SHP77 treated with DMSO at 0.1 percent for 48 hours (cell line): ENCODE measurements around the gene PRM3.
A peak's percentile ranks its signal among the peaks of the same experiment; 100 is the strongest.

Source experiments
- DNase-seq: peaks from one replicate; lab custom pipeline; 2025; lab: John Stamatoyannopoulos, UW

PRM3 gene, protein sequence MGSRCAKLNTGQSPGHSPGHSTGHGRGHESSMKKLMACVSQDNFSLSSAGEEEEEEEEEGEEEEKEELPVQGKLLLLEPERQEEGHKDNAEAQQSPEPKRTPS

DNA sequence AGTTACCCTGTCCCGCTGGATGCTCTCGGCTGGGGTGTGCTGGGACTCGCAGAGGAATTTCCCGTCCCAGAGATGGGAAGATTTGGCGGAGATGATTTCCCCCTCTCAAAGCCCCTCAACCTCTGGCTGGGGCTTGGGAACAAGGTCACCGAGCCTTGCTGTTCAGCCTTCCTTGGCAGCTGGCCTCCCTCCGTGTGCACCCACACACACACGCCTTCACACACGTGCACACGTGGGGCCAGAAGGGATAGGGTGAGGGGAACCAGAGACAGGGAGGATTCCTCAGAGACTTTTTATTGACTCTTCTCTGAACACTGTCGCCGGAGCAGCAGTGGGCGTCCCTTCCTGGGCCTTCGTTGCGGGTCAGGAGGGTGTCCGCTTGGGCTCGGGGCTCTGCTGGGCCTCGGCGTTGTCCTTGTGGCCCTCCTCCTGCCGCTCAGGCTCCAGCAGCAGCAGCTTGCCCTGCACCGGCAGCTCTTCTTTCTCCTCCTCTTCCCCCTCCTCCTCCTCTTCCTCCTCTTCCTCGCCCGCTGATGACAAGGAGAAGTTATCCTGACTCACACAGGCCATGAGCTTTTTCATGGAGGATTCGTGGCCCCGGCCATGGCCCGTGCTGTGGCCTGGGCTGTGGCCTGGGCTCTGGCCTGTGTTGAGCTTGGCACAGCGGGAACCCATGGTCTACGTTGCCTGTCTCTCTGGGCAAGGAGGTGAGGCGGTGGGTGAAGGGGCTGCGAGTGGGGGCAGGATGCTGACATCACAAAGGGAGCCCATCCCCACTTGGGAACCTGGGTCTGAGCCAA is at the start of gene PRM3:
Gene PRM3, minus strand, starts transcription at position 709 of the 800 bp plus-strand sequence. Its CDS starts 34 bp downstream, at position 675.
- DNase-seq, result no peak

DNA sequence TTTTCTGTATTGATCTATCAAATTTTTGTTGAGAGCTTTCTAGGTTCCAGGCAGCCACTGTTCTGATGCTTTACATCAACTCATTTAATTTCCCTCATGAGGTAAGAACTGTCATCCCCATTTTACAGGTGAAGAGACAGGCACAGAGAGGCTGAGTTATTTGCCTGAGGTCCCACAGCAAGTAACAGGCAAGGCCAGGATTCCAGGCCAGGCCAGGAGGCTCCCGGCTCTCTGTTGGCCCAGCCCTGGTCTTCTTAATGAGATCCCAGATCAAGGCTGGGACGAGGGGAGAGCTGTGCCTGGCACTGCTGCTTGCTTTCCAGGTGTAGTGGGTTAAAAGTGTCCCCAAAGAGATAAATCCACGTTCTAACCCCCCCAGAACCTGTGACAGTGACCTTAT is 49.4 kb upstream of the PRM3 start:
- no peak for DNase-seq

DNA sequence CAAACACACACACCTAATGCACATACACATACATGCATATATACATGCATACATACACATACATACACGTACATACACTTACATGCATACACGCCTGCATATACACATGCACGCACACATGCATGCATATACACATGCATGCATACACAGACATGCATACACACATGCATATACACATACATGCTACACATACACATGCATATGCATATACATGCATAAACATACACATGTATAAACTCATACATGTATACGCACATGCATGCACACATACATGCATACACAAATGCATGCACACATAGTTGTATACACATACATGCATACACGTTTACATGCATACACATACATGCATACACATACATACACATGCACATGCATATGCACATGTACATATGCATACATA is 48.2 kb upstream of the PRM3 start:
- no peak for DNase-seq

GRCh38 chr16:11320170-11320569 is 46.7 kb upstream of the PRM3 start:
- no peak for DNase-seq

- no peak for DNase-seq
These were observed 46.2 kb upstream of the PRM3 start for GRCh38 chr16:11319529-11320146.

GRCh38 chr16:11318817-11319216 is 45.4 kb upstream of the PRM3 start:
- DNase-seq, result no peak

- DNase-seq, result no peak
These were observed 43.0 kb upstream of the PRM3 start for GRCh38 chr16:11316331-11317015.

DNA sequence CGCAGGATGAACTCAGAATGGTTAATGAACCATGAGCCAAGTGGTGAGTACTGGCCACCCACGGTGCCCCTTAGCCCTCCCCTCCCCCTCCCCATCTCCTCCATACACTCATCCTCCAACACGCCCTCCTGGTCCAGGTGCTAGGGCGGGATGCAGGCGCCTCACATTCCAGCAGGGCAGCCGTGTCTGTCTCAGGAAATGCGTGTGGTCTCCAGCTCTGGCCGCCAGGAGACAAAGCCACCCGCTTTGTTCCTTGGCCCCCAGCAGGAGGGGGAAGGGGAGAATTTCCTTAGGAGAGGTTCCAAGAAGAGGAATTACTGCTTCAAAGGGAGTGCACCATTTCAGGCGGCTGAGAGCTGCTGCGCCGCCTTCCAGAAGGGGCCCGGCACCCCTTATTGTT is 42.1 kb upstream of the PRM3 start:
- no peak for DNase-seq

GRCh38 chr16:11314309-11314894 is 41.0 kb upstream of the PRM3 start:
- DNase-seq, result no peak

DNA sequence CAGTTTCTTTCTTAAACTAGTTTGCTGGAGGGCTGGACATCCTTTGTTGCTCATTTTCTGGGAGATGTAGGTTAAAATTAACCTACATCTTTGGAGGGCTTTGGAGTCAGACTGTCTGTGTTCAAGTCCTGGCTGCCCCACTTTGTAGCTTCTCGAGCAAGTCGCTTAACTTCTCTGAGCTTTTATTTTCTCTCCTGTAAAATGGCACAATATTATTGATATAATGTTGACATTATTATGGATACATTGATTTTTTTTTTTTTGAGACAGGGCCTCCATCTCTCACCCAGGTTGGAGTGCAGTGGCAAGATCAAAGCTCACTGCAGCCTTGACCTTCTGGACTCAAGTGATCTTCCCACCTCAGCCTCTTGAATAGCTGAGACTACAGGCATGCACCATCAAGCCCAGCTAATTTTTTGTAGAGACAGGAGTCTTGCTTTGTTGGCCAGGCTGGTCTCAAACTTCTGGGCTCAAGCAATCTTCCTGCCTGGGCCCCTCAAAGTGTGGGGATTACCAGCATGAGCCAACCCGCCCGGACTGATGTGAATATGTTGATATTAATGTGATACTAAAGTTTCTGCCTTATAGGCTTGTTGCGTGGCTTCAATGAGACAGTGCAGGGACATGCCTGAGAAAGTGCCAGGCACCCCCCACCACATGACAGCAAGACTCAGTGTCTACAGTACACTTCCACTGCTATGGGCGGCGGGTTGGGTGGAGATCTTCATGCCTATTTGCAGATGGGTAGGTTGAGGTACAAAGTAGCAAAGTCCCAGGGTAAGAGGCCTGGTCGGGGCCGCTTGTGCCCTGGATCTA is 40.3 kb upstream of the PRM3 start:
- DNase-seq, result no peak

DNA sequence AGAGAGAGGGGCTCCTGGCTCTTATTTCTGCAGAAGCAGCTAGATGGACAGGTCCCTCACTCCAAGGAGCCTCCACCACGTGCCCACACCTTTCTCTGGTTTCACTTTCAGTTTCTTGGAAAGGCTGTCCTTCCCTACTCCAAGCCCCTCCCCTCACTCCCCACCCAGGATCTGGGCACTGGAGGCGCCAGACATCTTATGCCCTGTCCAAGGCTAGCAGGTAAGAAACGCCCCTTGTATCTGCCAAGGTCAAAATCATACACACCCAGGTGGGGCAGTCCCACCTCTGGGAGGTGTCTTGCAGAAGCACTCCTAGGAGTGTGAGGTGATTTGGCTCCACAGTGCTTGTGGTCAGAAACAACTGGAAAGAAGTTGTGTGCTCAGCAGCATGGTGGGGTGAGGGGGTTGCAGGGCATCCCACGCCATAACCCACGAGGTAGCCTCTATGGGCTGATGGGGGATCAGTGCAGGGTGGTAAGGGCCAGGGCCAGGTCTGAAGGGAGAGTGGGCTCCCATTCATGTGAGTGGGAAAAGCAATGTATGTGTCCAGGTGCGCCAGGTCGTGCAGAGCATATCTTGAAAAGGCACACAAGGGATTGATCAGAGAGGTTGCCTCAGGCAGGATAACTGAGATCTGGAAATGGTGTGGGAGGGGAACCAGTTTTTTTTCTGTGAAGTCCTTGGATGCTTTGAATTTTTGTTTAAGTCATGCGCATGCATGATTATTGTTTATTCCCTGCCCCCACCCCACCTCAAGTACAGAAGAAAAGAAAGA is 39.5 kb upstream of the PRM3 start:
- DNase-seq, result no peak

DNA sequence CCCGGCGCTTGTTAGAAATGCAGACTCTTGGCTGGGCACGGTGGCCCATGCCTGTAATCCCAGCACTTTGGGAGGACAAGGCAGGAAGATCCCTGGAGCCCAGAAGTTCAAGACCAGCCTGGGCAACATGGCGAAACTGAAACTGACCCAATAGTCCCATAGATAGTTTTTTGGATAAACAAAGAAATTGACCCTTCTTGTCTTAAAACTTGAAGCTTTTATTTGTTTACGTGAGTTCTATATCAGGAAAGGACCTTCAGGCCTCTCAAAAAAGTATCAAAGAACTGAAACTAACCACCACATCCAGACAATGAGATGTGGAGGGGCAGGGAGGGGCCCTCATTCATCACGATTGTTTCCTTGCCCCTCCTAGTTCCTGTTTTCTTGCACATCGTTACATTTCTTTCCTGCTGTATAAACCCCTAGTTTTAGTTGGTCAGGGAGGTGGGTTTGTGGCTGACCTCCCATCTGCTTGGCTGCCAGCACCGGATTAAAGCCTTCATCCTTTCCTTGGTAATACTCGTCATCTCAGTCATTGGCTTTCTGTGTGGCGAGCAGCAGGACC is 37.6 kb upstream of the PRM3 start:
- no peak for DNase-seq

GRCh38 chr16:11310634-11310977 is 37.2 kb upstream of the PRM3 start:
- DNase-seq, result no peak

- DNase-seq, result no peak
These were observed 36.6 kb upstream of the PRM3 start for GRCh38 chr16:11309895-11310633.

- DNase-seq, result peak; percentile 6
These were observed 35.3 kb upstream of the PRM3 start for GRCh38 chr16:11308493-11309283.

DNA sequence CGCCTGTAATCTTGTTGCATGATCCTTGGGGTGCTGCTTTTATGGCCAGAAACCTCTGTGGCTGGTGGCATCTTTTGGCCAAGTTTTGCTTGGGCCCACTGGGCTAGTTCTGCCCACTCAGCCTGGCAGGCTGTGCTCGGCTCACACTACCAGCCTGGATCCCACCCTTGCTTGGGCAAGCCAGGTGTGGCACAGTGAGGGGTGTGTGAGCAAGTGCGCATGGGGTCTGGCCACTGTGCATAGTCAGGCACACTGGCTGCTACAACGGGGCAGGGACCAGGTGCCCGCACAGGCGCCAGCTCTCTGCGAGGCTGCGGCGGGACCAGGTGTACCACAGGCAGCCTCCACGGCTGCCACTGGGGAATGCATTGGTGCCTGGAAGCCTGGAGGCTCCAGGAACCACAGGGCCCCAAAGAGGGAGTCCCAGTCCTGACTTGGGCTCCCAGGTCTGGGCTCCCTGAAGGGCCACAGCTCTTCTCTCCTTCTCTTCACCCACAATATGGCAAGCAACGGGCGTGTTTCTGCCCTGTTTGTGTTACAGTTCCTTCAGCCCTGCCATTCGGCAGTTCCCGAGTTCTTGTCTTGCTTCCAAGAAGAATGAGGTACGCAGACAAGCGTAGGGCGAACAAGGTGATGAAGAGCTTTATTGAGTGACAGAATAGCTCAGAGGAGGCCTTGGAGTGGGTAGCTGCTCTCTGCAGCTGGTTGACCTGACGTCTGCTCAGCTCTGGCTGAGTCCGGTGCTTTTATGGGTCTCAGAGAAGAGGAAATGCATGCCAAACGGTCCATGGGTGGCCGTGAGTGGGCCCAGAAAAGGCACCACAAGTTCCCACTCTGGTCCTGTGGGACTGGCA is 34.4 kb upstream of the PRM3 start:
- DNase-seq, result no peak

DNA sequence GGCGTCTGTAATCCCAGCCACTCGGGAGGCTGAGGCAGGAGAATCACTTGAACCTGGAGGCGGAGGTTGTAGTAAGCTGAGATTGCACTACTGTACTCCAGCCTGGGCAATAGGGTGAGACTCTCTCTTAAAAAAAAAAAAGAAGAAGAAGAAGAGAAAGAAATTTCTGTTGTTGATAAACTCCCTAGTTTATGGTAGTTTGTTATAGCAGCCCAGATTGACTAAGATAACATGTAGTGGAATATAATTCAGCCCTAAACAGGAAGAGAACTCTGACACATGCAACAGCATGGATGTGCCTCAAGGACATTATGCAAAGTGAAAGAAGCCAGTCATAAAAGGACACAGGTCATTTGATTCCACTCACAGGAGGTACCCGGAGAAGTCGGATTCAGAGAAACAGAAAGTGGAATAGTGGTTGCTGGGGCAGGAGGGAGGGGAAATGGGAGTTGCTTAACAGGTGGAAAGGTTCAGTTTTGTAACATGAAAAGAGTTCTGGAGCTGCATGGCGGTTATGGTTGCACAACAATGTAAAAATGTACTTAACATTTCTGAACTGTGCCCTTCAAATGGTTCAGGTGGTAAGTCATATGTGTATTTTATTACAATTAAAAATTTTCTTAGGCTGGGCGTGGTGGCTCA is 33.7 kb upstream of the PRM3 start:
- DNase-seq, result no peak

GRCh38 chr16:11306381-11306780 is 33.0 kb upstream of the PRM3 start:
- no peak for DNase-seq
